ENCODE measurements around the gene ZFP69B. TPM values are rescaled to one million over a fixed set of nuclear protein-coding genes. Genes with fewer than 3 reads are reported as not detected.

ZFP69B gene
- total and polyA plus RNA-seq, 2 experiments from 2014 or later = 5.2 to 10.8 TPM

DNA sequence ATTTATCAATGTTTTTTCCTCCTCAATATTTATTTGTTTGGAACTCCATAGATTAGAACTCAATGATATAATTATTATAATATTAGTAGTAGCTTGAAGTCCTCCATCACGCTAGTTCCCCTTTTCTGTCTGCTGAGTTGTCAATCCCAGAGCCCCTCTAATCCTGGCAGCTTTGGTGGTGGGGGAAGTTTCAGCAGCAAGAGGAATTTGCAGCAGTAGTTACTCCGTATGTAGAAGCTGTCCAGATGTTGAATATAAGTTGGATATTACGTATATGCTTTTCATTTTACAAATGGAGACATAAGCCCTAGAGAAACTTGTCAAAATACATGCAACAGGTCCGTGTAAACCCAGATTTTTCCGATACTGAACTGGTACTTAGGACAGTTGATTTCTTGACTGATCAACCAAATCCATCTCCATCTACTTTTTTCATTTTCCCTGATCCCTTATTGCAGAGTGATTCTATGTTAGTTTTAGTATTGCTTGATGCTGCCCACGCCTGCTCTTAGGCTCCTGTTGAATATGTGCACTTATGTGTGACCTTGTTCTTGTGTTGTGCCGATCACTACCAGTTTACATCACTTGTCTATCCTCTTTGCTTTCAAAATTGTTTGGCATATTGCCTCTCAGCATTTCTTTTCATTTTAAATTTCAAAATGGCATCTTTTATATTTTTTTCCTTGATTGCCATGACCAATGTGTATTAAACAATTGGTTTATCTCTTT lies 48.6 kb upstream of the ZFP69B start:
- H3K4me2 ChIP-seq = no peak overlapping the region
- H3K9me3 Mint-ChIP-seq = no peaks in the 10 kb centered on the region

GRCh38 chr1:40404670-40405462 lies 45.4 kb upstream of the ZFP69B start:
- Histone ChIP-seq H4K20me1 (replicated peaks; ENCODE audit: insufficient read depth) (no peaks in the 10 kb centered on the region), H3K9me2 (ENCODE audit: insufficient read depth) (no peaks in the 10 kb centered on the region), H2AFZ (no peak overlapping the region), H3K4me3 (no peak overlapping the region), H3K4me1 (ENCODE audit: insufficient read depth) (peaks cover 5% of the 10 kb centered on the region; the same call in 1 of the 2 replicates), H3K27ac (ENCODE audit: low read depth) (no peak overlapping the region), H3K36me3 (ENCODE audit: insufficient read depth) (no peaks in the 10 kb centered on the region), H3K27me3 (ENCODE audit: insufficient read depth) (no peaks in the 10 kb centered on the region), H3K4me2 (no peak overlapping the region), H3F3A (replicated peaks; ENCODE audit: low read depth) (no peaks in the 10 kb centered on the region), H3K79me2 (replicated peaks; ENCODE audit: insufficient read depth) (no peaks in the 10 kb centered on the region)
- no peaks in the 10 kb centered on the region for H3K27me3 Mint-ChIP-seq (ENCODE audit: insufficient read depth, low read depth, poor library complexity)
- no peaks in the 10 kb centered on the region for H3K36me3 Mint-ChIP-seq (ENCODE audit: low read depth)
- no peak overlapping the region for H3K4me3 Mint-ChIP-seq
- peak; percentile 48 for ATAC-seq
- no peak overlapping the region for H3K27ac Mint-ChIP-seq
- H3K9me3 Mint-ChIP-seq = no peaks in the 10 kb centered on the region
- H3K4me1 Mint-ChIP-seq = peaks cover 11% of the 10 kb centered on the region
- peak; percentile 66 for DNase-seq (ENCODE audit: low spot score)
- no peak for TF ChIP-seq CREB1 (CRISPR knock-in tag; IDR thresholded peaks at IDR 0.05; ENCODE audit: low read depth)
- peak; percentile 79 to 98 for TF ChIP-seq CTCF (conservative IDR thresholded peaks at IDR 0.05; ENCODE audit: low read depth in 2 of 2)
- TF ChIP-seq REST (IDR thresholded peaks at IDR 0.05; ENCODE audit: unreplicated experiment) = no peak
- TF ChIP-seq, protein P1, sequence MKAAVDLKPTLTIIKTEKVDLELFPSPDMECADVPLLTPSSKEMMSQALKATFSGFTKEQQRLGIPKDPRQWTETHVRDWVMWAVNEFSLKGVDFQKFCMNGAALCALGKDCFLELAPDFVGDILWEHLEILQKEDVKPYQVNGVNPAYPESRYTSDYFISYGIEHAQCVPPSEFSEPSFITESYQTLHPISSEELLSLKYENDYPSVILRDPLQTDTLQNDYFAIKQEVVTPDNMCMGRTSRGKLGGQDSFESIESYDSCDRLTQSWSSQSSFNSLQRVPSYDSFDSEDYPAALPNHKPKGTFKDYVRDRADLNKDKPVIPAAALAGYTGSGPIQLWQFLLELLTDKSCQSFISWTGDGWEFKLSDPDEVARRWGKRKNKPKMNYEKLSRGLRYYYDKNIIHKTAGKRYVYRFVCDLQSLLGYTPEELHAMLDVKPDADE (IDR thresholded peaks at IDR 0.05) = no peak
- TF ChIP-seq EZH2 (IDR thresholded peaks at IDR 0.05; ENCODE audit: low read depth, unreplicated experiment) = no peak

More for the DNA sequence above, 48.6 kb upstream of the ZFP69B start:
- Histone ChIP-seq H3K4me3 (no peak overlapping the region), H3K36me3 (ENCODE audit: insufficient read depth) (no peaks in the 10 kb centered on the region), H3K27me3 (ENCODE audit: insufficient read depth) (no peaks in the 10 kb centered on the region), H3K27ac (ENCODE audit: low read depth) (no peak overlapping the region), H3K9me2 (ENCODE audit: insufficient read depth) (no peaks in the 10 kb centered on the region), H3F3A (replicated peaks; ENCODE audit: low read depth) (no peaks in the 10 kb centered on the region), H4K20me1 (replicated peaks; ENCODE audit: insufficient read depth) (no peaks in the 10 kb centered on the region), H3K79me2 (replicated peaks; ENCODE audit: insufficient read depth) (no peaks in the 10 kb centered on the region), H2AFZ (no peak overlapping the region), H3K4me1 (ENCODE audit: insufficient read depth) (no peaks in the 10 kb centered on the region)
- ATAC-seq = no peak
- no peaks in the 10 kb centered on the region for H3K4me1 Mint-ChIP-seq
- H3K27me3 Mint-ChIP-seq (ENCODE audit: insufficient read depth, low read depth, poor library complexity) = no peaks in the 10 kb centered on the region
- H3K36me3 Mint-ChIP-seq (ENCODE audit: low read depth) = no peaks in the 10 kb centered on the region
- no peak for DNase-seq (ENCODE audit: low spot score)
- H3K4me3 Mint-ChIP-seq = no peak overlapping the region
- TF ChIP-seq, protein P1 (IDR thresholded peaks at IDR 0.05) = no peak
- H3K27ac Mint-ChIP-seq = no peak overlapping the region

Measured in GM23338 (cell line).